Measurements from ENCODE around the gene KIAA0753.
"Not testable (repeated sequence)": the region's sequence is repeated elsewhere in the genome, so short reads cannot be mapped to it uniquely, and the experiment has no call there.

KIAA0753 gene

DNA sequence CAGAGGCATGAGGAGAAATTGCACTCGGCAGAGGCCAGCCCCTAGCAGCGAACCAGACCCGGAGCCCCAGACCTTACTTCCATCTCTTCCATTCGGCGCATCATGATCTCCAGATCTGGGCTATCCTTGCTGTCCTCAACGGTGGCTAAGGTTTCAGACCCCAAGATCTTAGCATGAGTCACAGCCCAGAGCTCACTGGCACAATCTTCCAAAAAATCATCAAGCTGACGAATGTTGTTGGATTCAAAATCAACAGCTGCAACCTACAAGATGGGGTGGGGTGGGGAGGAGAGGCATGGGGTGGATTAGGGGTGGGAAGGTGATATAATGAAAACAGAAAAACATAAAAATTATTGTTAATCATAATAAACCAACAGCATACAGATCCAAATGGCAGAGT lies 44.4 kb downstream of the KIAA0753 start:
- no peak for DNase-seq

DNA sequence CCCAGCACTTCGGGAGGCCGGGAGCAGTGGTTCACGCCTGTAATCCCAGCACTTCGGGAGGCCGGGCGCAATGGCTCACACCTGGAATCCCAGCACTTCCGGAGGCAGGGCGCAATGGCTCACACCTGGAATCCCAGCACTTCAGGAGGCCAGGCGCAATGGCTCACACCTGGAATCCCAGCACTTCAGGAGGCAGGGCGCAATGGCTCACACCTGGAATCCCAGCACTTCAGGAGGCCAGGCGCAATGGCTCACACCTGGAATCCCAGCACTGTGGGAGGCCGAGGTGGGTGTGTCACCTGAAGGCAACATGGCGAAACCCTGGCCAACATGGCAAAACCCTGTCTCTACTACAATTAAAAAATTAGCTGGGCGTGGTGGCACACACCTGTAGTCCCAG lies 47.1 kb downstream of the KIAA0753 start:
- DNase-seq: not testable (repeated sequence)

DNA sequence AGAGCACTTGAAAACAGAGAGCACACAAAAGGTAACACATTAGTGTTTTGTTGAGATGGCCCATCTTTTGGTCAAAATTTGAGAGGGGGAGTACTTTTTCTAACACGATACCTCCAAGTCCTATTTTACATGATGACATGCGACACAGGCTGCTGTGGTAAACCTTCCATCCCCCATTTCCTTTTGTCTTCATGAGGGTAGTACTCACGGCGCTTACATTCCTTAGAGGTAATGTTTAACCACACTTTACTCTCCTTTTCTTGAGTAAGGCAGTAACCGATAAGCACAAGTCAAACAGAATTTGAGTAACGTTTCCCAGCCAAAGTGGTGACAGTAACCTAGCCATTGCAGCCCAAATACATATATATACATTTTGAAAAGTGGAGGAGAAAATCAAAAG lies 48.3 kb downstream of the KIAA0753 start:
- DNase-seq: no peak

DNA sequence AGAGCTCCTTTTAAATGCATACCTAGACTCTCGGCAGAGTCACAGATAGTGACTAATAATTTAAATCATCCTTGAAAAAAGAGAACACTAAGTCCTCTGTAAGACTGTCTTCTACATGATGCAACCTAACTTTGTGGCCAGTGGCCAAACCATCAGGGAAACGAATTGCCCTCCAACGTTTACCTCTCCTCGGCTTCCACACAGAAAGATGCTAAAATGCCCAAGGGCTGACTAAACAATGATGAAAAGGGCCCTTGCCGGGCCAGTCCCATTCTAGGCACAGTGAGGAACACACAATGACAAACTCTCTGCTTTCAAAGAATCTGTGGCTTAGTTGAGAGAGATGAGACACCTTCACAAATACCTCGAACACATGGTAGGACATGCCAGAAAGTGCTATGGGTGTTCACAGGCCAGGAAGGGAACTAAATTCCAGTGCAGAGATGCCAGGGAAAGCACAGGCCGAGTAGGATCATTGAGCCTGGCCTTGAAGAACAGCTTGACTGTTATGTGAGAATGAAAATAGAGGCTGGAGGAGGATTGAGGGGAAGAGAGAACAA lies 48.8 kb downstream of the KIAA0753 start:
- no peak for DNase-seq

DNA sequence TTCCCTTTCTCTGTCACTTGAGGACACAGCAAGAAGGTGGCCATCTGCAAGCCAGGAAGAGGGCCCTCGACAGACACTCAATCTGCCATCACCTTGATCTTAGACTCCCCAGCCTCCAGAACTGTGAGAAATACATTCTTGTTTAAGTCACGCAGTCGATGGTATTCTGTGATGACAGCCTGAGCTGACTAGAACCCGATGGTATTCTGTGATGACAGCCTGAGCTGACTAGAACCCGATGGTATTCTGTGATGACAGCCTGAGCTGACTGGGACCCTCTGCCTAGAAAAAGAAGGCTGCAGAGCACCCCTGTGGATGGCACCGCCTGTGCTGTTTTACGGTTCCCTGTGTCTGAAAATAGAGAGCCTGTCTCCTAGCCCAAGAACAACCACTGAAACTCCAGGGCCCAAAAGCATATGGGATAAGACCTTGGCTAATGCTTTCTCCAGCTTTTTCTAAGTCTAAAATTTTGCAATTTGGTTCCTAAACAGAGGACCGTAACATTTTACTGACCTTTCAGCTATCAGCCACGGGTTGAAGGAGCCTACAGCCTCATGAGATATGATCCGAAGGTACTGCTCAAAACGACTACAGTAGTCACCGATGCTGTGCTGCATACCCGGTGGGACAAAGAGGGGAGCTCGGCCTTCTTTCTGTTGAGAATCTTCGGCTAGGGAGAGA lies 51.1 kb downstream of the KIAA0753 start:
- no peak for DNase-seq

DNA sequence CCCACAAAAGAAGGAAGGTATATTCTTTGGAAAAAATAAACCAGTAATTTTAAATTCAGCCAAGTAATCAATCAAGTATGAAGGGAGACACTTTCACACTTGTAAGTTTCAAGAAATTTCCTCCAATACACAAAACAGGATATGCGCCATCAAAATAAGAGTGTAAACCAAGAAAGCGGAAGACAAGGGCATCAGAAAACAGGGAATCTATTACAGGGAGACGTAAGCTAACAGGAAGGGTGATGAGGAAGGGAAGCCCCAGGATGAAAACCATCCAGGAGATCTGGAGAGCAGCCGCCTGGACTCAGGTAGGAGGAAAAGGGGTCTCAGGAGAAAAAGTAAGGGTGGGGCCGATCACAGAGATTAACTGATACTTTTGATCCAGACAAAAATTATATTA lies 52.3 kb downstream of the KIAA0753 start:
- DNase-seq: no peak

GRCh38 chr17:6587310-6587709 lies 53.2 kb downstream of the KIAA0753 start:
- DNase-seq: no peak

DNA sequence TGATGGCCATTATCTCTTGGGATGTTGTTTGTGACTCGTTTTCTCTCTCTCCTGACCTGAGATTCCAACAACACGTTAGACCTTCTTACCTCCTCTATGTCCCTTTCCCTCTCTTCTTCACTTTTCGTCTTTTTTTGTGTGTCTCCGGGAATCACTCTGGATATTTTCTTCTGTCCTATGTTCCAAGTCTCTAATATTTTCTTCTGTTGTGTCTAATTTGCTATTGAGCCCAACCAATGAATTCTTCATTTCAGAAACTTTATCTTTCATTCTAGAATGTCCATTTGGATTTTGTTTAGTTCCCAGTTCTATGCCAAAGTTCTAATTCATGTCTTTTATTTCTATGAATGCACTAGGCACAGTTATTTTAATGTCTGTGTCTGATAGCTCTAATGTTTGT lies 57.1 kb downstream of the KIAA0753 start:
- no peak for DNase-seq

DNA sequence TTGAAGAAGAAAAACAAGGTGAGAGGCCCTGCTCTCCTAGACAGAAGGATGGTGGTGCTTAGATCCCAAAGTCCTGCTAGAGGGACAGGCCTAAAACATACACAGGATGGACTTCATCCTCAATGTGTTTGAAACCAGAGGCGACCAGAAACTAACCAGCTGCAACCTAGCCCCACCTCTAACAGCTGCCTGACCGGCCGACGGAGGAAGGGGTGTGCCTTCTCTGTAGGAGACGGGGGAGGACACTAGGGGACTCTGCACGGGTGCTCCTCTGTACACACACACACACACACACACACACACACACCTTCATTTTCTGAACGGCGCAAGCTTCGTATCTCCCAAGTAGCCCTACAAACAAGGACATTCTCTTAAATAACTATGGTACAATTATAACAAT lies 59.9 kb downstream of the KIAA0753 start:
- no peak for DNase-seq

- no peak for DNase-seq
These were observed 62.0 kb downstream of the KIAA0753 start for GRCh38 chr17:6578491-6578890.

GRCh38 chr17:6577686-6578263 lies 62.7 kb downstream of the KIAA0753 start:
- DNase-seq: no peak

DNA sequence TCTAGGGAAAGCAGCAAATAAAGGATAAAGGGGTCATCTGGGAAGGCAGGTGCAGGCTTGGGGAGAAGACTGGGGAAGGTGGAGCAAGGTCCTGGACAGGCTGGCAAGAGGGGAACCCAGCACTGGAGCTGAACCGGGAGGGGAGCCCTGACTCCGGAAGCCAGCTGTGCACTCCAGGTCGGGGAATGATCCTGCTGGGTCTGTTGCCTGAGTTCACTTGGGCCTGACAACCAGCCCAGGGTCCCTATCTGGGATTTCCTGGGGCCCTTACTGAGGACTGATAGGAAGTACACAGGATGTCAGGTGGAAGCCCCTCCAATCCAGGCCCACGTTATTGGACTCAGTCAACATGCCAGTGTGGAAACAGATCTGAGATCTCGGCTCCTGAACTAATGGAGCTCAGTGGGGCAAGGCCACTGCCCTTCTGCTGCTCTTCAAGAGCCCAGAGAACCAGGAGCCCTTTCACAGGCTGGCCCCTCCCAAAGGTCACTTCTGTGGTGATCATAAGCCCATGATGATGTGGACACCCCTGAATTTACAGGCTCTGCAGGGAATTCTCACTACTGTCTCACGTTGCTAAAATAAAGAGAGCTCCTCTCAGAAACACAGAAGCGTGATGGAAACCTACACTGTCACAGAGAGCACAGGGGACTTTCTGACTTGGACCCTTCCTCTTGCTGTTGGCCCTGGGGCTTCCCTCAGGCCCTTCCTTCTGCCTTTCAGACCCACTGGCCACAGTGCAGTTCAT lies 64.3 kb downstream of the KIAA0753 start:
- no peak for DNase-seq

- DNase-seq: no peak
These were observed 64.9 kb downstream of the KIAA0753 start for GRCh38 chr17:6575596-6575988.

DNA sequence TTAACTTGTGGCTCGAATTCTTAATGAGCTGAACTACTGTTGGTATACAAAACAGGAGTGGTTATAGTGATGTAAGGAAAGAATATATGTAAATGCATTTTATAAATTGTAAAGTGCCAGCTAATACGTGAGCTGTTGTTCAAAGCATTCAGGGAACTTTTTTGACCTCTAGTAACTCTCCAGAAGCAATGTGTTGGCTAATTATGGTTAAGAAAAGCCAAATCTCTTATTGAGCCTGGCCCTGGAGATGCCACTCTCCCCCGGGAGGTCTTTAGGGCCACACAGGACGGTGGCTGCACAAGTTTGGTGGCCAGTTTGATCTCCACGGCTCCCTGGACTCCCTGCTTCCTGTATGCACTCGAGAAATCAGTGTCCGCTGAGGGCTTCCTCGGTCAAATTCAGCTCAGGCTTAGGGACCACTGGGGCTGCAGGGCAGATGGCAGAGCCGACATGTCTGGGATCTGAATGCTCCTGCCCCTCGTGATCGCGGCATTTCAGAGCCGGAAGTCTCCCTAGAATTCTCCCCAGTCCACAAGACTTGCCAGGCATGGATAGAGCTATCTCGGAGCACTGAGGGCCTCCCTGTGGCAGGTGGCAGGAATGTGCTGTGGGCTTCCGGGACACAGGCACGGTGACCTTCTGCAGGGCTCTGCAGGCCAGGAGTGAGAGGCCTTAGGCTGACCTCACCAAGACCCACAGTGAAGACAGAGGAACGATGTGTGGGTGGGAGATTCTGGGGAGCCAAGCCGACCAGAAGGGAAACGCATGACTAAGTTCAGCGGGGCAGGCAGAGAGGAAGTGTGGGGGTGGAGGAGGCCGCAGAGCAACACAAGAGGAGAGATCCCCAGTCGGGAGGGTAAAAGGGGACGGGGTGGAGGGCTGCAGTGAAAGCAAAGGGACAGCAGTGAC lies 65.6 kb downstream of the KIAA0753 start:
- DNase-seq: peak; percentile 69

DNA sequence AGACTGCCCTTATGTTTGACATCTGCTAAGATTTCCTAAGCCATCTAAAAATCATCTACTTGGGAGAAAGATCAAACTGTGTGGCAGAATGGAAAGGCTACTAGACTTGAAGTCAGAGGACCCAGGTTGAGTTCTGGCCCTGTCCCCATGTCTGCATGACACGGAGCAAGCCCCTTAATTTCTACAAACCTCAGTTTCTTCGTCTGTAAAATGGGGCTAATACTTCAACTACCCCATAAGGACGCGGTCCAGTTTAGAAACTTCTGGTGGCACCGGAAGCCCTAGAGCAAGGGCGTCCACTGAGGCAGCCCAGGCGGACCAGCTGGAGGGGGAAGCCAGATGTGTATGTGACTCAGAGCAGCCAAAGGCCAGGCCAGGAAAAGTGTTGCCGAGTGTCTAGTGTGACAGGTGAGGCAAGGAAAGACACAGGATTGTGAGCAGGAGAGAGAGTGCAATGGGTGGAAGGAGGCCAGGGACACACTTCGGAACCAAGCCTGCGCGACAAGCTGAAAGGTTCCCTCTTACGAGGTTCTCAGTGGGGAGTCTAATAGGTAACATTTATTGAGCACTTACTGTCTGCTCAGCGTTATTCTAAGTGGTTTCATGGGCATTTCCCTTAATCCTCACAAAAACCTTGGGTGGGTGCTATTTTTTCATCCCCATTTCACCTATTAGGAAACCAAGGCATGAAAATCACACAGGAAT lies 66.4 kb downstream of the KIAA0753 start:
- no peak for DNase-seq

GRCh38 chr17:6573495-6573894 lies 67.0 kb downstream of the KIAA0753 start:
- not testable (repeated sequence) for DNase-seq

- DNase-seq: no peak
These were observed 67.5 kb downstream of the KIAA0753 start for GRCh38 chr17:6572972-6573370.

DNA sequence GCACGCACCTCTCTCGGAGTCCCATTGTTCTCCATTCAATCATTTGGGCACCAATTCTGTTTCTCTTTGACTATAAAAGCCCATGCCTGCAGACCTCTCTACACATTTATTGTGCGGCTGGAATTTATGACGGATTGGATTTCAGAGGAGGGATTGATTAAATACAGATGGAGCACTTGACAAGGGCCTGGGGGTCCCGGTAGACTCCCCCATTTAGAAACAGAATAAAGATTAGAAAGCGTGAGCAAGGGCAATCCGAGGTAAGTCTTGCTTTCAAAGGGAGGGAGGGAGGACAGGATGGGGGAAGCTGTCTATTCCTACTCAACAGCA lies 69.1 kb downstream of the KIAA0753 start:
- DNase-seq: no peak

DNA sequence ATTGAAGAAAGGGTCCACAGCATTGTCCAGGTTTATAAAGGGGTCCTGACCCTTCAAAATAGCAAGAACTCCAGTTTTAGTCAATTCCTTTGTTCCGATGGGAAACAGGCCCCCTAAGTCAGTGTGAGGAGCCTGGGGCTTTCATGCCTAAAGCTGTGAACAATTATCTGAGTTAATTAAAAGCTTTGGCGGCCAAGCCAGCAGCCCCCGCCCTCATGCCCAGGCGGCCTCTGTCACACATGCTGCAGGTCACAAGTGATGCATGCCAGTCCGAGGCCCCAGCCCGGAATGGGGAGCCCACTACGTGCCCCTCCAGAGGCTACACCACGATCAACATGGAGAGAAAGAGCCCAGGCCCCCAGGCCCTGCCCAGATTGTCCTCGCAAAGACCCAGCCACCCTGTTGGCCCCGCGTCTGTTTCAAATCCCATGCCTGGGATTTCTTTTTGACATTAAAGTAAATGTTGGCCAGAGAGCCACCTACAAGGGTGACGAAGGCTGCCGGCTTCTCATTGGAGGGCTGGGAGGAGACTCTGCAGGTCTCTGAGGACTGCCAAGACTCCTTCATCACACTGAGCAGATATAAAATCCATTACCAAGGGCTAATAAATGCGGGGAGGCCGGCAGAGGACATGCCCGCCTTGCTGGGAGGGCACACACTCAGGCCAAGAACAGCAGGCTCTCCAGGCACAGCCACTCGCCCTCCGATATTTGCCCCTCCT lies 69.6 kb downstream of the KIAA0753 start:
- DNase-seq: no peak

DNA sequence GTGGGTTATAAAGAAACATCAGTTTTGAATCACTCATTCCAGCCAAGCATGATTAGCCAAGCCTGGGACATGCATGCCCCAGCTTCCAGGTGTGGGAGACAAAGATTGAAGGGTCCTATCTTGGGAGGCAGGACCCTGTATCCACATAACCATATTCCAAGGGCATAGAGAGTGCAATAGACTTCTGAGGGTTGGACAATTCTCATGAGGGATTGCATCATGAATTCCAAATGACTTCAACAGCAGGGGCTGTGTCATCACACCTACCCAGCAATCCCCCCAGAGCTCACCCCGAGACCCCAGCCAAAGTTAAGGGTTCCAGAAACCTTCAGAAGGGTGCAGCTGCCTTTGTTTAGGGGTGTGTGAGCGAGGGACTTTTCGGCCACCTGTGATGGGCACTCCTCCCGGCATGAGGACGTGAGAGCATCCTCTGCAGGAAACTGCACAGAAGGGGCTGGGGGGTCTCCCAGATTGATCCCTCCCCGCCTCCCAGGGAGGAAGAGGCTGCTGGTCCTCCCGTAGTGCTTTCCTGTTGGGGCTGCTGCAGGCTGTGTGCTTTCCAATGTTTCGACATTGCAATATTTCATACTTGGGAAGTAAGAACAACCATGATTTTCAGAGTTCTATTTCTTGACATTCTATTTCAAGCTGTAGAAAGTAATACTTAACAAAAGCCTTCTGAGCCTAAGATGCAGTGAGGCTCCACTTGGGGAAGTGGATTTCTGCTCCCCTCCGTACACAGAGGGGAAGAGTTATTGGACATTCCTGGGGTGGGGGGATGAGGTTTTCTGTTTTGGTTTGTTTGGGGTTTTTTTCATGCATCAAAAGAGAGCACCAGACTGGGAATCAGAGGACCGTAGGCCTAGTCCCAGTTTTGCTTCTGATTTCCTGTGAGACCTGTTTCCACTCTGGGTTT lies 70.9 kb downstream of the KIAA0753 start:
- DNase-seq: no peak

Data from activated CD8-positive, alpha-beta memory T cell treated with anti-CD3 and anti-CD28 coated beads for 24 hours (primary cell).